GM21360 (cell line): Measurements from ENCODE around the gene MED28.
A peak's percentile ranks its signal among the peaks of the same experiment; 100 is the strongest.
"Not testable (repeated sequence)": the region's sequence is repeated elsewhere in the genome, so short reads cannot be mapped to it uniquely, and the experiment has no call there.

Experiments
- ATAC-seq: cut with Tn5 transposase; IDR thresholded peaks from one replicate; pipeline ENCODE4 v1.9.1; 2021; ENCODE audit warnings: mild to moderate bottlenecking, moderate library complexity; ENCODE audit not compliant: unreplicated experiment

MED28 gene

DNA sequence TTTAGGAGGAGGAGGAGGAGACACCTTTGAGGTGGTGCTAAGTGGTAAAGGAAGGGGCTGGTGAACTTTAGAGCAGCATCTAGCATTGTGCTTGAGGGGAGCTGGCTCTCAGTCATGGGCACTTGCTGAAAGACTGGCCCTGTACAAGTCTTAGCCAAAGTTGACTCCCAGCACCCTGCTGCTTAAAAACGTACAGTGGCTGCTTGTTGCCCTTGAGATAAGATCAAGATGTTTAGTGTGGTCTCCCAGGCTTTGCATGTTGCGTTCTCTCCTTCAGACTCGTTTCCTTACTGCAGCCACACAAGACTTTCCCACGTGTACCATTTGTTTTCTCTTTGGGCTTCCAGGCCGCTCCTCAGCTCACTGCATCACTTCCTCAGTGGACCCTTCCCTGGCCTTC, 1.8 kb downstream of the MED28 start:
- ATAC-seq = no peak

DNA sequence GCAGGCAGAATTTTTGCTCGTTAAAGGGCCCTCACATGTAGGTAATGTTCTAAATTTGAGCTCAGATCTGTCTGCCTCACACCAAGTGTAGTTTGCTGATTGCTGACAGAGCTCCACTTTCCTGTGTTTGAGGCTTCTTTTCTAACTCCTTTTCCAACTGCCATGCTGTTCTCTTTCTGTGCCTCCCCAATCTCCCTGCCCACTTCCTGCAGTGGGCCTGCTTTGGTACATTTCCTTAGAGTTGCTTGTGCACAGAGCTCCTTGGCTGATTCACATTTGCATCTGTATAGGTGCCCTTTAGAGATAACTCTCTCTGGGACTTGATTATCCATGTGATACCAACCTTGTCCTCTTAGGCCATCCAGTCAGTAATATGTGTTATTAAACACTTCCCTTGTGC, 4.5 kb downstream of the MED28 start:
- no peak for ATAC-seq

DNA sequence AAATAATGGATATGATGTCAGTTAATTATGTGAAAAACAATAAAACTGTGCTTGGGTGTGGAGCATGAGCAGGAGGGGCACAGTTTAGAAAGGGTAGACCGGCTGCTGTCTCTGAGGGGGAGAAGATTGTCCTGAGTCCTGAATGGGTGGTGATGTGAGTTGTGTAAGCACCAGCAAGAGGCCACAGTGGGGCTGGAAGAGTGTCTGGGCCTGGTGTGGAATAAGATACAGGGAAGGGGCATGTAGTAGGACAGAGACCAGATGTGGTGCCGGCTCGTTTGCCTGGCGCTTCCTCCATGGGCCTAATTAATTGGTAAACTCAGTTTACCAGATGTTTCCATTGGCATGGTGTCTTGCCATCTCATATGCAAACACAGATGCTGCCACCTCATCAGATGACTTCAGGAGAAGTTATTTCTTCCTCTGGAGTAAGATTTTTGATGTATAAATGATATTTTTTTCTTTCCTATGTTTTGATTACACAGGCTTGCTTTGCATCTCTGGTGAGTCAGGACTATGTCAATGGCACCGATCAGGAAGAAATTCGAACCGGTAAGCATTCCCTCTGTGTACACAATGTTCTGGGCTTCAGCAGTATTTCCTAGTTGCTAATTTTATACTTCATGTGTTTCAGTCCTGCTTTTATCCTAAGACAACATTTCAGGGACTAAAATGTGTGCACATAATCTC, 5.1 kb downstream of the MED28 start:
- no peak for ATAC-seq

DNA sequence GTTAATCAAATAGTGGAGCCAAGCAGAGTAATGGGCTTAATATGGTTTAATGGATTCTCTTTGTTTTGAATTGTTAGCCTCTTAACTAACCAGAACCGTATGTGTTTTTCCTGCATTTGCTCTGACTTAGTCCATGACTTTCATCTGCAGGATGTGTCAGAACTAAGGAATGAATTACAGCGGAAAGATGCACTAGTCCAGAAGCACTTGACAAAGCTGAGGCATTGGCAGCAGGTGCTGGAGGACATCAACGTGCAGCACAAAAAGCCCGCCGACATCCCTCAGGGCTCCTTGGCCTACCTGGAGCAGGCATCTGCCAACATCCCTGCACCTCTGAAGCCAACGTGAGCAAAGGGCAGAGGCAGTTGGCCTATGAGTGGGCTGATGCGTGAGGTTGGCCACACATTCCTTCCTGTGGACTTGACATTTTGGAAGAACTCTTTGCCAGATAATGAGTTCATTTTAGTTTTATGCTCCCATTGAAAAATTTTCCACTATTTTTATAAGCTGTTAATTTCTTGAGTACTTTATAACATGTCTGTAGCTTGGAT, 9.1 kb downstream of the MED28 start:
- no peak for ATAC-seq

DNA sequence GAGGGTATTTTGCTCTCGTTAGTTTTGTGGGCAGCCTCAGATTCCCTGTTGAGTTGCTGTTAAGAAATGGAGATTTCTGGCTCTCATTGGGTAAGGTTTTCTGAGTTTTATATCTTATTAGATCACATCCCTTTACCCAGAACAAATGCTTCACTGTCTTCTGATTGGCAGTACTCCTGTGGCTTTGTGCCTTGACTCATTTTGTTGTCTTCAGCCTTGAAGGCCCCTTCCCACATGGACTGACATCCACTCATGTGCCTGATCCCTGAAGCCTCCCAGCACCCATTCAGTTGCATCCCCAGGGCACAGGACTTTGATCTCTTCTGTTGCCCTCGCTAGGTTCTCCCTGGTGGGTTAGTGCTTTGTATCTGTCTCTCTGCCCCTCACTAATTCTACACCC, 10.4 kb downstream of the MED28 start:
- no peak for ATAC-seq

DNA sequence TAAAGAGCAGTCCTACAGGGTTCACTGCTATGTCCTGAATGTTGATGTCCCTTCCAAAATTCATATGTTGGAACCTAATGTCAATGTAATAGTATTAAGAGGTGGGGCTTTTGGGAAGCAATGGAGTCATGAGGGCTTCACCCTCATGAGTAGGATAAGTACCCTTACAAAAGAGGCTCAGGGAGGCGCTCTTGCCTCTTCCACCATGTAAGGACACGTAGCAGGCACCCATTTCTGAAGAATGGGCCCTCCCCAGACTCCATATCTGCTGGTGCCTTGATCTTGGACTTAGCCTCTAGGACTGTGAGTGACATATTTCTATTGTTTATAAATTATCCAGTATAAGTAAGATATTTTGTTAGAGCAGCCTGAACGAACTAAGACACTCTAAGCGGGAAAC, 15.8 kb downstream of the MED28 start:
- ATAC-seq = no peak

DNA sequence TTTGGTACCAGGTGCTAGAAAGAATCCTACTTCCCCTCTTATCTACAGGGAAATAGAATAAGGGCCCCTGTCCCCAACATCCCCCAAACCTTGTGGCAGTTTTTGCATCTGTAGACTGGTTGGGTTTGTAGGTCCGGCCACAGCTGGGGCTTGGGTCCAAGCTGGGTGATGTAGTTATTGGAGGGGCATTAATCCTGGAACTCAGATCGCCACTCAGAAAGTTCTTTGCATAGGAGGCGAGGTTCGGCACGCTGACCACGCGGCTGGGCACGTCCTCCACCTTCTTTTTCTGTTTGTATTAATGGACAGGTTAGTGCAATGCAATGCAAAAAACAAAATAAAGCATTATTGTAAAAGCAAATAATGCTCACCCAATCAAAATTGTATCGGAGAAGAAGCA, 19.2 kb downstream of the MED28 start:
- no peak for ATAC-seq

DNA sequence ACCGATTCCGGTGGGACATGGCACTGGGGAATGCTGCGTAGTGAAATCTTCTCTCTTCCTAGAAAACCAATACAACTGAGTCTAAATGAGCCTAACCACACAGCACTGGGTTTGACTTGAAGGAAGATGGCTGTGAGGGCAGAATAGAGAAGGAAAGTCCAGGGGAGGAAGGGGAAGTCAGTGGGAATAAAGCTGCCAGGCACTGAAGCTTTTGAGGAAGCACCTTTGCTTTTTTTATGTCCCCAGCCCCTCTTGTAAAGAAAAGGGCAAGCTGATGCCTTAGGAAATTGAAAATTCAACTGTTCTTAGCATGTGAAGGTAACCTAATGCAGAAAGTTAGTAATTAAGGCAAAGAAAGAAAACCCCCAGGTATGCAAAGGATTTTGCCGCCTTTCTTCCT, 20.6 kb downstream of the MED28 start:
- ATAC-seq = no peak

DNA sequence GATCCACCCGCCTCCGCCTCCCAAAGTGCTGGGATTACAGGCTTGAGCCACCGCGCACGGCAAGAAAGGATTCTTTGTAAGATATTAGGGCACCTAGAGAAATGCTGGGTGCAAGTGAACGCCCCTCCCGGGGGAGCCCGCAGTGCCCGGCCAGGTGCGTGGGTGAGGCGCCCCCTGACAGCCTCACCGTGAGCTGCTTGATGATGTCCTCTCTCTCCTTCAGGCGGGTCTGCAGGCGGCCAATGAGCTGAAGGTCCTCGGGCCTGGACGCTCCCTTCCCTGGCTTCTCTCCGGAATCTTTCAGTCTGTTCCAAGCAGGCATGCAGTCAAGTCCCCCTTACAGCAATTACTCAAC, 21.9 kb downstream of the MED28 start:
- ATAC-seq = peak; percentile 11

DNA sequence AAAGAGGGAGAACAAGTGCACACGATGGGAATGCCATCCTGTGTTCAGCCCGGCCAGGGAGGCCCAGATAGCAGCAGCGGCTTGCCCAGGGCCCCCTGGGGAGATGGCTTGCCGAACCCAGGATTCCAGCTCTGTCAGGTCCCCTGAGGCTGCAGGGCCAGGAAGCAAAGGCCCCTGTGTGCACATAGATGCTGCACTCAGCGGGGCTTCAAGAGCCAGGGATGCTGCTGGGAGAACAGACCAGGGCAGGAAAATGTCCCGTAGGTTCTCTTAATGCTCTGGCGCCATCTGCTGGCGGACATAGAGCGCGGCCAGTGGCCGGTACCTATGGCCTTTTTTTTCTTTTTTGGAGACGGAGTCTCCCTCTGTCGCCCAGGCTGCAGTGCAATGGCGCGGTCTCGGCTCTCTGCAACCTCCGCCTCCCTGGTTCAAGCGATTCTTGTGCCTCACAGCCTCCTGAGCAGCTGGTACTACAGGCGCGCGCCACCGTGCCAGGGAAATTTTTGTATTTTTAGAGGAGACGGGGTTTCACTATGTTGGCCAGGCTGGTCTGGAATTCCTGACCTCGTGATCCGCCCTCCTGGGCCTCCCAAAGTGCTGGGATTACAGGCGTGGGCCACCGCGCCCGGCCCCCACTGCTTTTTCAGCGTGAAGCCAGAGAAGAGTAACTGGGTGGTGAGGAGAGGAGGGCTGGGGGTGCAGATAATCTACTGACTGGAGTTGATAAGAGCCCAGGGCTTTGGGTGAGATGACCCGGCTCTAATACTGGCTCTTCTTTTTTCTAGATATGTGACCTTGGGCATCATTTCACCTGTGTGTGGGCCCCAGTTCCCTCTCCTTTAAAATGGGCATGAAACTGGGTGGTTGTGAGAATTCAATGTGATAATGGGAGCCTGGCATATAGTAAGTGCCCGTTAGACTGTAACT, 22.5 kb downstream of the MED28 start:
- ATAC-seq = peak; percentile 95

DNA sequence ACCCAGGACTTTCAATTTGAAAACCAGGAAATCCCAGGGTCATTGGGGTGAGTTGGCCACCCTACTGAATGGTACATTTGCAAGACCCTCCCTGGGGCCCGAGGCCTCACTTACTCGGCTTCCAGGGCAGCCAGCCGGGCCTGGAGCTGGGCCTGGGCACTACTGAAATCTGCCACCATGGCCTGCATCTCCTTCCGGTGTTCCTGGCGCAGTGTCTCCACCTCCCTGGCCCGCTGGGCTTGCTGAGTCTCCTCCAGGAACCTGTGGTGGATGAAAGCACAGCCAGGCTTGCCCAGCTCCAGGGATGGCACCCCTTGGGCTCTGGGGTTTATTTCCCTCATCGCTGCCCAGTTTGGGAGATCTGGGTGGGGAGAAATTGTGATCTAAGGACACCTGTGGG, 24.7 kb downstream of the MED28 start:
- no peak for ATAC-seq

DNA sequence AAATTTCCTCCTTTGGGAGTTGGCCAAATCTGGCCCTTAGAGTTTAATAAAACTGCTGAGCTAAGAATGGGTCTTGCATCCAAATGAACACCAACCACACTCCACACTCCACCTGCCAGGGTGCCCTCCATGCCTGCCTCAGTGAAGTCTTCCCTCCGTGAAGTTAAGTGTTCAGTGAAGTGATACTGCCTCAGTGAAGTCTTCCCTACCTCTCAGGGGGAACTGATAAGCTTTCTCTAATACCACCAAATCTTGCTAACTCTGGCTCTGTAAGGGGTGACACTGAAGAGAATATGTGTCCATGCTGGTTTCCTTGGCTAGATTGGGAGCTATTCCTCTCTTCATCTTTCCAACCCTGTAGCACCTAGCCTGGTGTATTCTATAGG, 27.9 kb downstream of the MED28 start:
- ATAC-seq = no peak

DNA sequence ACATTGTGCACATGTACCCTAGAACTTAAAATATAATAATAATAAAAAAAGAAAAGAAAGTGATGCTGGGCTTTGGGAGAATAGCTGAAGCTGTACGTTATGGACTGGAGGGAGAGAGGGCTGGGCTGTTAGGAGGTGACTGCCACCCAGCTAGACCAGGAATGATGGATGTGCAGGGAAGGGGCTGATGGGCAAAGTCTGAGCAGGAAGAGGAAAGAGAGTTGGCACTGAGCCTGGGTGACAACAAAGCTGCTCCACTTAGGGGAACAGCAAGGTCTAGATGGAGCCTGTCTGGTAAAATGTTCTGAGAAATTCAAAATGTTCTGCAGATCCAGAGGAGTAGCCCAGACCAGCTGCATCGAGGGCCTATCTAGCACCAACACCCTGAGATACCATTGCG, 32.3 kb downstream of the MED28 start:
- no peak for ATAC-seq

DNA sequence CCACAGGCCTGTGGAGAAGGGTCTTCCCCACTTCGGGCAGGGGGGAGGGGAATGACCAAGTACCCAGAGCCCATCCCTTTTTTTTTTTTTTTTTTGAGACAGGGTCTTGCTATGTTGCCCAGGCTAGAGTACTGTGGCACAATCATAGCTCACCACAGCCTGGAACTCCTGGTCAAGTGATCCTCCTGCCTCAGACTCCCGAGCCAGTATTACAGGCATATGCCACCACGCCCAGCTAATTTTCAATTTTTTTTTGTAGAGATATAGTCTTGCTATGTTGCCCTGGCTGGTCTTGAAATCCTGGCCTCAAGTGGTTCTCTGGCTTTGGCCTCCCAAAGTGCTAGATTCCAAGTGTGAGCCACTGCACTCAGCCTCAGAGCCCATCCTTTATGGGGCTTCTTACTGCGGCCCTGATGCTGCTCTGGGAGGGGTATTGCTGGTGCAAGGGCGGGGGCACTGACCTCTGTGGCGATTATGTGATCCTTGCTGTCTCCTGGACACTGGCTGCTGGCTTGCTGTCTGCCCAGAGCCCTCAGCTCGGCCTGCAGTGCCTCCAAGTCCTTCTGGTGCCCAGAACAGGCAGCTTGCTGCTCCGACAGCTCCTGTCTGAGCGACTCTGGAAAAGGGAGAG, 32.9 kb downstream of the MED28 start:
- ATAC-seq = no peak

DNA sequence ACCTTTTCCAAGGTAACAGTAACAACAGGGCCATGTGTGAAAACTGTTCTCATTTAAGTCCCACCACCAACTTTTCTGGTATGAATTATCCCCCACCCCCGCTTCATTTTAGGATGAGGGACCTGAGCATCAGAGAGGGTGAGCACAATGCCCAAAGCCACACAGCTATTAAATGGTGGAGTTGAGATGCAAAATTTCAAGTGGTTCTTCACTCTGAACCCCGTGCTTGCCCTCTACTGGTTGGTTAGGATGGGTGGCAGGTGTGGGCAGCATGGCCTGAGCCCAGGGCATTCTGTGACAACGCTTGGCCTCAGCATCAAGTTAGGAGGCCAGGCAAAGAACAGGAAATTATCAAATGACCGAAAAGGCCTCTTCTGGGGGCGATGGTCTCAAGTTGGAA, 33.5 kb downstream of the MED28 start:
- no peak for ATAC-seq

DNA sequence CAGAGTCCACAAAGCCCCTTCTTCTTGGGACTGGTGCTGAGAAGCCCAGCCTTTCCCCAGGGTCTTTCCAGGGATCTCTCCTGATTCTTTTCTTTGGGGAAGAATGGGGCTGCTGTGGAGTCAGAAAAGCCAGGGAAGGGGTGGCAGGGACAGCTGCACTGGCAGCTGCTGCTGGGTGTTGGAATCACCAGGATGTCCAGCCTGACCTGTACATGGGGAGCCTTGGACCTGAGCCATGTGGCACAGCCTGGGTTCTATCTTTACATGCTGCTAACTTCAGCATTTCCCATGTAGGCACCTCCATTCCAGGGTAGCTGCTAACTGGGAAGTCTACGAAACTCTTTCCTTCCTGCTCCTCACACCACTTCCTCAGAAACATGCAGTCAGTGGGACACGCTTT, 36.0 kb downstream of the MED28 start:
- no peak for ATAC-seq

DNA sequence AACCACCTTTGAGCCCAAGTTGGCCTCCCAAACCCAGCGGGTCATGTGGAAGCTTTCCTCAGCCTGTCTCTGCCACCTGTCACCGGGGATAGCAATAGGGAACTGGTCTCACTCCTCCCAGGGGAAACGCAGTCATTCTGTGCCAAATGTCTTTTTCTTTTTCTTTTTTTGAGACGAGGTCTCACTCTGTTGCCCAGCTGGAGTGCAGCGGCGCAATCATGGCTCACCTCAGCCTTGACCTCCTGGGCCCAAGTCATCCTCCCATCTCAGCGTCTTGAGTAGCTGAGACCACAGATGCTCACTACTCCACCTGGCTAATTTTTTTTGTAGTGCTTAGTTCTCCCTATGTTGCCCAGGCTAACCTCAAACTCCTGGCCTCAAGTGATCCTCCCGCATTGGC, 40.3 kb downstream of the MED28 start:
- no peak for ATAC-seq

DNA sequence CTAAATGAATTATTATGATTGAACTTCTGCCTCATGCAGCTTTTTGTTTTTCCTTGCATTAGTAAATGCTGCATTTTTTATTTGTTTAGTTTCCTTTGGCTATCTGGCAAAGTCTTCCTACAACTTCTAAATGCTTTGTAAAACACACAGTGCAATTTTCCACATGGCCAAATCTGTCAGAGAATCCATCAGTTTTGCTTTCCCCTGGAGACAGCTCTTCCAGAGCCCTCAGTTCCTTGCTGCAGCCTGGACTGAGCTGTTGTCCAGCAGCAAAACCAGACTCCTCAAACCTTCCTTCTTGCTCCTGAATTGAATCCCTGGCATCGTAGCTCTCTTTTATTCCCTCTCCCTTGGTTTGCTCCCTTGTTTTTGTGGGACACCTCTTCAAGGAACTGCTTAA, 42.6 kb downstream of the MED28 start:
- ATAC-seq = no peak

DNA sequence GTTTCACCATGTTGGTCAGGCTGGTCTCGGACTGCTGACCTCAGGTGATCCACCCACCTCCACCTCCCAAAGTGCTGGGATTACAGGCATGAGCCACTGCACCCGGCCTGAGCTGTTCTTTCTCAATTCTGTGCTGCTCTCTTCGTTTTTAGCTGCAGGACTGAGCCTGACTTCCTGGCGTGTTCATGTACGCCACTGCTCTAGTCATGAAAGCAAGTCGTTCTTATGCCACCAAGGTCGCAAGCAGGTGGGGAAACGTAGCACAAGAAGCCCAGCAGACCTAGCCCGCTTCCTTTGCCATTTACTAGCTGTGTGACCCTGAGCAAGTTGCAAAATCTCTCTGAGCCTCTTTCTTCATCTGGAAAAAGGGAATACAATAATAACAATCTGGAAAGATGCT, 43.4 kb downstream of the MED28 start:
- no peak for ATAC-seq

DNA sequence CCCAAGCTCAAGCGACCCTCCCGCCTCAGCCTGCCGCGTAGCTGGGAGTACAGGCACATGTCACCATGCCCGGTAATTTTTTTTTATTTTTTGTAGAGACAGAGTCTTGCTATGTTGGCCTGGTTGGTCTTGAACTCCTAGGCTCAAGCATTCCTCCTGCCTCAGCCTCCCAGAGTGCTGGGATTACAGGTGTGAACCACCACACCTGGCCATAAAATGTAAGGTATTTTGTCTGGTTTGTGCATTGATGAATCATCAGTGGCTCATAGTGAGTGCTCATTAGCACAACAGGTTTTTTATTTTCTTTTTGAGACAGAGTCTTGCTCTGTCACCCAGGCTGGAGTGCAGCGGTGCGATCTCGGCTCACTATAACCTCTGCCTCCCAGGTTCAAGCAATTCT, 44.8 kb downstream of the MED28 start:
- not testable (repeated sequence) for ATAC-seq

DNA sequence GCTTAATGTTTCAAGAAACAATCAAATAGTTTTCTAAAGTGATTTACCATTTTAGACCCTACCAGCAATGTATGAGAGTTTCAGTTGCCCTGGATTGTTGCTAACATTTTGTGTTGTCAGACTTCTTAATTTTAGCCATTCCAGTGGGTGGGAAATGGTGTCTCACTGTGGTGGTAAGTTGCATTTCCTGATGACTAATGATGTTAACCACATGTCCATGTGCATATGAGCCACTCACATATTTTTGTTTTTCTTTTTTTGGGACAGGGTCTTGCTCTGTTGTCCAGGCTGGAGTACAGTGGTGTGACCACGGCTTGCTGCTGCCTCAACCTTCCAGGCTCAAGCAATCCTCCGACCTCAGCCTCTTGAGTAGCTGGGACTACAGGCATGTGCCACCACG, 48.3 kb downstream of the MED28 start:
- no peak for ATAC-seq

DNA sequence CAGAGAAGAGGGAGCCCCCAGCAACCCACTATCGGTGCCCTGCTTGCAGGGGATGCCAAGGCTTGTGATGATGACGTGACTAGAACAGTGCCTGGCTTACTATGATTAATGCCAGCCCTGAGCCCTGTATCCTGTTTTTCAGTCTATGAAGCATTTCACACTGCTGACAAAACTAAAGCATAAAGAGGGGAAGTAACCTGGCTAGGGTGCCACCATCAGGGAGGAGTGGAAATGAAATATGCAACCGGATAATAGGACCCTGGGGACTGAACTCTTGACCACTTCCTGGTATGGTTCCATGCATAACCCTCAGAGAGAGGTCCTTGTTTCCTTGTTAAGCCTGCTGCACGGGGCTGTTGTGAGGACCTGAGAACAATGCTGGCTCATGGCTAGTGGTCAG, 50.3 kb downstream of the MED28 start:
- peak; percentile 92 for ATAC-seq
